Measurements from ENCODE around the gene LNX1. TPM values are rescaled to one million over a fixed set of nuclear protein-coding genes. Genes with fewer than 3 reads are reported as not detected.

LNX1 gene
- polyA plus RNA-seq, 2 of the 4 experiments (the other 2 are of a cell fraction), result 0.04 to 0.14 TPM

- H3K9me3 ChIP-seq, result no peaks in the 10 kb centered on the region
- FAIRE-seq (no peak), DNase-seq (ENCODE audit: low read depth in 1 of 2, low spot score in 1 of 2) (no peak), ATAC-seq (no peak)
- CTCF ChIA-PET, result no interaction called here
- POLR2A ChIA-PET, result no interaction called here
- no peak overlapping the region for H3K4me2 ChIP-seq
- no peak overlapping the region for H3K4me3 ChIP-seq
- peaks cover 24% of the 10 kb centered on the region for H3K4me1 ChIP-seq
- 75% methylated on average over 2 of the region's 2 CpGs for WGBS (ENCODE audit: missing lambda C conversion rate)
- H3K27ac ChIP-seq, result no peak overlapping the region
- no peak for TF ChIP-seq POLR2AphosphoS2 (conservative IDR thresholded peaks at IDR 0.05; ENCODE audit: low read length)
- TF ChIP-seq TFCP2L1 (CRISPR knock-in tag; IDR thresholded peaks at IDR 0.05), result no peak
- no peak for TF ChIP-seq FOSB (CRISPR knock-in tag; IDR thresholded peaks at IDR 0.05)
- TF ChIP-seq SREBF2 (IDR thresholded peaks at IDR 0.05), result no peak
- TF ChIP-seq FOSL2 (IDR thresholded peaks at IDR 0.05), result no peak
- no peak for TF ChIP-seq FOSL2 (CRISPR knock-in tag; IDR thresholded peaks at IDR 0.05)
- TF ChIP-seq BHLHE40 (IDR thresholded peaks at IDR 0.05; ENCODE audit: low read depth, low read length), result no peak
- TF ChIP-seq CBX8 (IDR thresholded peaks at IDR 0.05), result no peak
- no peak for TF ChIP-seq REST (IDR thresholded peaks at IDR 0.05)
- TF ChIP-seq RARB (CRISPR knock-in tag; IDR thresholded peaks at IDR 0.05), result no peak
- TF ChIP-seq EHF (CRISPR knock-in tag; IDR thresholded peaks at IDR 0.05), result no peak
- no peak for TF ChIP-seq KDM1A (IDR thresholded peaks at IDR 0.05; ENCODE audit: low read depth)
- no peak for TF ChIP-seq HOXB5 (CRISPR knock-in tag; IDR thresholded peaks at IDR 0.05)
- TF ChIP-seq POLR2A (IDR thresholded peaks at IDR 0.05; ENCODE audit: low read length), result no peak
- TF ChIP-seq ATOH8 (CRISPR knock-in tag; IDR thresholded peaks at IDR 0.05; ENCODE audit: low read depth), result no peak
Measured at GRCh38 chr4:53589511-53589910, 1.8 kb downstream of the LNX1 start.

- Histone ChIP-seq H3K27ac (no peak overlapping the region), H3K9me3 (no peaks in the 10 kb centered on the region), H3K4me1 (peaks cover 14% of the 10 kb centered on the region; the same call in 2 of the 3 replicates), H3K4me2 (peak overlapping the region; percentile 15; the same call in 1 of the 3 replicates), H3K4me3 (no peak overlapping the region)
- WGBS (ENCODE audit: missing lambda C conversion rate), result 7% methylated on average over 2 of the region's 2 CpGs
- ChIA-PET POLR2A (no interaction called here), CTCF (no interaction called here)
- FAIRE-seq (no peak), DNase-seq (ENCODE audit: low read depth in 1 of 2, low spot score in 1 of 2) (peak in 1 of 2 experiments; percentile 22), ATAC-seq (no peak)
- TF ChIP-seq NR3C1 (IDR thresholded peaks at IDR 0.05) (no peak), EHMT2 (IDR thresholded peaks at IDR 0.05; ENCODE audit: low read depth) (no peak), TFCP2L1 (CRISPR knock-in tag; IDR thresholded peaks at IDR 0.05) (no peak), MYC (IDR thresholded peaks at IDR 0.05; ENCODE audit: borderline replicate concordance, low read length) (no peak), FOSB (CRISPR knock-in tag; IDR thresholded peaks at IDR 0.05) (no peak), CBX8 (IDR thresholded peaks at IDR 0.05) (no peak), GATA3 (IDR thresholded peaks at IDR 0.05; ENCODE audit: borderline replicate concordance) (no peak), MAZ (IDR thresholded peaks at IDR 0.05; ENCODE audit: borderline replicate concordance, low read depth, low read length) (no peak), TP53 (CRISPR knock-in tag; IDR thresholded peaks at IDR 0.05) (no peak), CTCF (IDR thresholded peaks at IDR 0.05) (no peak), POLR2A (IDR thresholded peaks at IDR 0.05; ENCODE audit: low read length) (no peak), JUNB (IDR thresholded peaks at IDR 0.05) (no peak), ESRRA (IDR thresholded peaks at IDR 0.05; ENCODE audit: borderline replicate concordance, low read length) (no peak), ZFP36 (IDR thresholded peaks at IDR 0.05; ENCODE audit: borderline replicate concordance, partially characterized antibody) (no peak), CEBPB (IDR thresholded peaks at IDR 0.05) (no peak), ATOH8 (CRISPR knock-in tag; IDR thresholded peaks at IDR 0.05; ENCODE audit: low read depth) (no peak), HMGXB4 (CRISPR knock-in tag; IDR thresholded peaks at IDR 0.05; ENCODE audit: borderline replicate concordance) (no peak), FOSL2 (IDR thresholded peaks at IDR 0.05) (no peak), FOSL2 (CRISPR knock-in tag; IDR thresholded peaks at IDR 0.05) (no peak), JUN (IDR thresholded peaks at IDR 0.05) (no peak)
Measured at GRCh38 chr4:53587135-53587534, 4.2 kb downstream of the LNX1 start.
